SK-N-SH (cell line): ENCODE data around the gene TUBGCP2. TPM values are rescaled to one million over a fixed set of nuclear protein-coding genes. Genes with fewer than 3 reads are reported as not detected.

Experiments used
- CTCF ChIA-PET: fragments of 300-600, 350-600 bp; formaldehyde crosslinking; extraction: SDS; loops from one replicate; lab custom pipeline; 2021; lab: Yijun Ruan, JAX
- POLR2A ChIA-PET: fragments of 350-600 bp; sonication (Branson Sonifier 250); formaldehyde crosslinking; extraction: SDS; loops from one replicate; lab custom pipeline; 2020; ENCODE audit warnings: antibody characterized with exemption, inconsistent platforms; lab: Yijun Ruan, JAX
- DNase-seq: peaks from one replicate; pipeline ENCODE4 v3.0.0; 2012
- H2AFZ ChIP-seq: fragments of 200-600 bp; sonication (generic); 2 replicates; pipeline ENCODE4 v1.8.1; 2016; ENCODE audit warnings: antibody characterized with exemption, mild to moderate bottlenecking, low read depth
- H3F3A ChIP-seq: fragments of 200-600 bp; sonication (generic); replicated peaks from 2 replicates; pipeline ENCODE3; 2016; ENCODE audit warnings: antibody characterized with exemption, mild to moderate bottlenecking; ENCODE audit not compliant: insufficient read depth
- H3K27ac ChIP-seq, 2 experiments: fragments of 200-500 bp in 1 of 2; fragments of 200-600 bp in 1 of 2; sonication (Bioruptor generic) in 1 of 2; sonication (generic), shearing (Covaris generic) in 1 of 2; 2 replicates each; pipeline versions ENCODE4 v1.5.1 to v1.6.1; 2014 to 2016; ENCODE audit warnings: low read depth in 2 of 2, inconsistent platforms in 1 of 2, low read length in 1 of 2, mild to moderate bottlenecking in 1 of 2, mixed read lengths in 1 of 2
- H3K27me3 ChIP-seq: fragments of 200-600 bp; sonication (generic), shearing (Covaris generic); 2 replicates; pipeline ENCODE4 v1.6.1; 2016; ENCODE audit warnings: mixed run types; ENCODE audit not compliant: insufficient read depth
- H3K36me3 ChIP-seq, 2 experiments: fragments of 200-500 bp in 1 of 2; fragments of 200-600 bp in 1 of 2; sonication (Bioruptor generic) in 1 of 2; sonication (generic) in 1 of 2; replicated peaks in 1 of 2; 2 replicates each; pipeline versions ENCODE3 to v1.5.1; 2014 to 2016; ENCODE audit warnings: low read length in 1 of 2, mild to moderate bottlenecking in 1 of 2; ENCODE audit not compliant: insufficient read depth in 2 of 2, control insufficient read depth in 1 of 2
- H3K4me1 ChIP-seq, 2 experiments: fragments of 200-500 bp in 1 of 2; fragments of 200-600 bp in 1 of 2; sonication (Bioruptor generic) in 1 of 2; sonication (generic), shearing (Covaris generic) in 1 of 2; 2 replicates each; pipeline versions ENCODE4 v1.5.1 to v1.6.1; 2014 to 2016; ENCODE audit warnings: low read depth in 1 of 2, low read length in 1 of 2, mixed run types in 1 of 2; ENCODE audit not compliant: insufficient read depth in 2 of 2, control insufficient read depth in 1 of 2
- H3K4me2 ChIP-seq: fragments of 200-600 bp; sonication (generic), shearing (Covaris generic); 2 replicates; pipeline ENCODE4 v1.6.1; 2017; ENCODE audit warnings: mixed run types
- H3K4me3 ChIP-seq, 2 experiments: fragments of 200-500 bp in 1 of 2; fragments of 200-600 bp in 1 of 2; sonication (Bioruptor generic) in 1 of 2; sonication (generic), shearing (Covaris generic) in 1 of 2; 2 replicates each; pipeline versions ENCODE4 v1.5.1 to v1.8.1; 2014 to 2016; ENCODE audit warnings: low read depth in 2 of 2, inconsistent platforms in 1 of 2, low read length in 1 of 2, mild to moderate bottlenecking in 1 of 2, mixed read lengths in 1 of 2, moderate library complexity in 1 of 2
- H3K79me2 ChIP-seq: fragments of 200-600 bp; sonication (generic); 2 replicates; pipeline ENCODE4 v1.8.1; 2017; ENCODE audit warnings: mild to moderate bottlenecking; ENCODE audit not compliant: insufficient read depth
- H3K9ac ChIP-seq: fragments of 200-600 bp; sonication (generic); 2 replicates; pipeline ENCODE4 v1.6.1; 2017; ENCODE audit warnings: mixed run types
- H3K9me2 ChIP-seq: fragments of 200-600 bp; sonication (generic); 2 replicates; pipeline ENCODE4 v1.6.1; 2017; ENCODE audit warnings: mixed run types
- H3K9me3 ChIP-seq: fragments of 200-600 bp; sonication (generic); 2 replicates; pipeline ENCODE4 v1.6.1; 2017; ENCODE audit warnings: mixed run types, mild to moderate bottlenecking, moderate library complexity
- H4K20me1 ChIP-seq: fragments of 200-600 bp; sonication (generic); 2 replicates; pipeline ENCODE4 v1.6.1; 2017; ENCODE audit warnings: mild to moderate bottlenecking, mixed run types; ENCODE audit not compliant: insufficient read depth
- ELF1 ChIP-seq: IDR thresholded peaks from 2 replicates; pipeline ENCODE4 v1.4.0; 2012
- EZH2phosphoT487 ChIP-seq: fragments of 200-600 bp; sonication (generic); IDR thresholded peaks from 2 replicates; pipeline ENCODE4 v1.6.1; 2017; ENCODE audit warnings: low read depth, mixed run types, mild to moderate bottlenecking, antibody characterized with exemption, moderate library complexity, borderline replicate concordance
- FOSL2 ChIP-seq: IDR thresholded peaks from 2 replicates; pipeline ENCODE4 v1.4.0; 2012; ENCODE audit warnings: low read depth, mild to moderate bottlenecking, moderate library complexity, borderline replicate concordance
- FOXJ3 ChIP-seq: sonication (generic); formaldehyde crosslinking; IDR thresholded peaks from 2 replicates; pipeline ENCODE4 v1.5.1; 2020; ENCODE audit warnings: mild to moderate bottlenecking, missing genetic modification reagents
- JUND ChIP-seq: IDR thresholded peaks from 2 replicates; pipeline ENCODE4 v1.4.0; 2012
- MXI1 ChIP-seq: IDR thresholded peaks from 2 replicates; pipeline ENCODE4 v1.6.1; 2012; ENCODE audit warnings: mild to moderate bottlenecking, low read depth, low read length, improper control_type of control experiment
- NFIC ChIP-seq: IDR thresholded peaks from 2 replicates; pipeline ENCODE4 v1.4.0; 2012; ENCODE audit warnings: borderline replicate concordance
- NRF1 ChIP-seq: IDR thresholded peaks from 2 replicates; pipeline ENCODE4 v1.6.1; 2012; ENCODE audit warnings: low read depth, mild to moderate bottlenecking, low read length
- RAD21 ChIP-seq: IDR thresholded peaks from 2 replicates; pipeline ENCODE4 v1.6.1; 2012; ENCODE audit warnings: mild to moderate bottlenecking, low read length
- RXRA ChIP-seq: IDR thresholded peaks from 2 replicates; pipeline ENCODE4 v1.4.0; 2012; ENCODE audit warnings: low read depth, mild to moderate bottlenecking, borderline replicate concordance
- SIN3A ChIP-seq: IDR thresholded peaks from 2 replicates; pipeline ENCODE4 v1.6.1; 2012; ENCODE audit warnings: low read depth, mild to moderate bottlenecking, low read length, moderate library complexity, borderline replicate concordance
- SMC3 ChIP-seq: IDR thresholded peaks from 2 replicates; pipeline ENCODE4 v1.6.1; 2012; ENCODE audit warnings: low read depth, low read length, improper control_type of control experiment
- TEAD4 ChIP-seq: IDR thresholded peaks from 2 replicates; pipeline ENCODE4 v1.4.0; 2012; ENCODE audit warnings: mild to moderate bottlenecking, borderline replicate concordance; ENCODE audit not compliant: insufficient read depth
- WGBS: methylation state at CpG from one replicate; pipeline ENCODE4 v1.1.6; 2017; ENCODE audit warnings: low lambda C conversion rate; 5-methylcytosine and 5-hydroxymethylcytosine counted together
- polyA plus RNA-seq, 3 experiments: library from polyadenylated mRNA; depleted of rRNA; stranded (reverse); fragments of >200 nt; gene quantifications; 2 replicates each; pipeline ENCODE4 v1.2.3, GENCODE V29; 2012
- TF ChIP-seq, protein P1 (sequence below): IDR thresholded peaks from 2 replicates; pipeline ENCODE4; 2012
- TF ChIP-seq, protein P2 (sequence below): IDR thresholded peaks from 2 replicates; pipeline ENCODE4 v1.6.1; 2012; ENCODE audit warnings: mild to moderate bottlenecking, low read depth, low read length, moderate library complexity
- TF ChIP-seq, protein P3 (sequence below): fragments of 150-350 bp; IDR thresholded peaks from 2 replicates; pipeline ENCODE4 v1.6.1; 2017; ENCODE audit warnings: antibody characterized with exemption, low read length, low read depth, borderline replicate concordance
- TF ChIP-seq, protein P4 (sequence below): fragments of 200-600 bp; sonication (generic); IDR thresholded peaks from 2 replicates; pipeline ENCODE4 v1.6.1; 2017; ENCODE audit warnings: antibody characterized with exemption, mild to moderate bottlenecking, moderate library complexity
- TF ChIP-seq, protein P5 (sequence below): fragments of 150-350 bp; IDR thresholded peaks from 2 replicates; pipeline ENCODE4 v1.6.1; 2016; ENCODE audit warnings: mild to moderate bottlenecking, low read depth, low read length
- TF ChIP-seq, protein P6 (sequence below): IDR thresholded peaks from 2 replicates; pipeline ENCODE4 v1.4.0; 2012; ENCODE audit warnings: low read depth, borderline replicate concordance

TUBGCP2 gene
- polyA plus RNA-seq, 1 of the 3 experiments (the other 2 are of a cell fraction): 49.1 TPM

DNA sequence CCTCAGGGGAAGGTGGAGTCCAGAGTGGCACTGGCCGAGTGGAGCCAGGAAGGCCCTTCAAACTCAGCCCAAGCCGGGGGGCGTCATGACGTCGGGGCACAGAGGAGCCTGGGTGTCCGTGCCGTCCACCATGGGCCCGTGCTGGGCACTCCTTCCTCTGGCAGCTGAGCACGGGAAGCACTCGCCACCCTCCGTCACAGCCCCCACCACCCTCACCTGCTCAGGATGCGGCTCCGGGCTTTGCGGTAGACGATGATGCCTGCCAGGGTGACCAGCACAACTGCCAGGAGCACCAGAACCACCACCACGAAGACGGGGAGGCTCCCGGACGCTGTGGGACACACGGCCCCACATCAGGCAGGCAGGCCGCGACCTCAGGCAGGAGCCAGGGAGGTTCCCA lies 40.1 kb downstream of the TUBGCP2 start:
- H3K4me3 ChIP-seq: no peak overlapping the region
- no peaks in the 10 kb centered on the region for H3K27me3 ChIP-seq
- no peak overlapping the region for H3K9ac ChIP-seq
- H3K36me3 ChIP-seq: no peaks in the 10 kb centered on the region
- H3F3A ChIP-seq: no peaks in the 10 kb centered on the region
- H3K79me2 ChIP-seq: no peaks in the 10 kb centered on the region
- ChIA-PET POLR2A (no interaction called here), CTCF (no interaction called here)
- no peaks in the 10 kb centered on the region for H3K9me3 ChIP-seq
- no peak overlapping the region for H3K27ac ChIP-seq
- no peaks in the 10 kb centered on the region; a peak in 1 of 4 replicates for H3K4me1 ChIP-seq
- no peak for TF ChIP-seq EZH2phosphoT487
- TF ChIP-seq SMC3: no peak
- no peak for TF ChIP-seq RAD21
- no peak for TF ChIP-seq RXRA
- no peaks in the 10 kb centered on the region for H3K9me2 ChIP-seq
- H3K4me2 ChIP-seq: no peak overlapping the region
- no peak for DNase-seq
- 97% methylated on average over 5 of the region's 22 CpGs for WGBS
- H4K20me1 ChIP-seq: no peaks in the 10 kb centered on the region
- no peak overlapping the region for H2AFZ ChIP-seq

DNA sequence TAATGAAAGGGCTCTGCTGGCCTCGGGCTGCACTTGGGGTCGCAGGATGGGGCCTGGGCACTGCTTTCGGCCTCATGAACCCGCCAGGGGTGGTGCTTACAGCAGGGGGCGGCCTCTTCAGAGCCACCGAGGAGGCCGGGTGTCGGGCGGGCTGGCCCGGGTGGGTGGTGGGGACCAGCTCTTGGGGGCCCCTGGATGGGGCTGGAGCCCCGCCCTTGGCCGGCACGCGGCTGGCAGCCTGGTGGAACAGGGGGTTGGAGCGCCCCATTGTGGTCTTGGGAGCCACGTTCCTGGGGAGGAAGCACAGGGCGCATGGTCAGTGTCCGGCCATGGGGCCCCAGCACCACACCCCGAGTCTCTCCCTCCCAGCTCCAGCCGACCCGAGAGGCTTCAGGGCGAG lies 40.8 kb downstream of the TUBGCP2 start:
- Histone ChIP-seq H3K79me2 (no peaks in the 10 kb centered on the region), H4K20me1 (no peaks in the 10 kb centered on the region), H3K27ac (no peak overlapping the region), H3K9me2 (no peaks in the 10 kb centered on the region), H3K36me3 (no peaks in the 10 kb centered on the region), H3K9ac (no peak overlapping the region), H3K4me3 (no peak overlapping the region), H3F3A (no peaks in the 10 kb centered on the region), H3K9me3 (no peaks in the 10 kb centered on the region), H2AFZ (no peak overlapping the region), H3K4me2 (no peak overlapping the region), H3K4me1 (peaks cover 0 to 1% of the 10 kb centered on the region in 2 experiments; a peak in 1 of 4 replicates), H3K27me3 (no peaks in the 10 kb centered on the region)
- WGBS: 80% methylated on average over 2 of the region's 22 CpGs
- DNase-seq: no peak
- CTCF ChIA-PET: no interaction called here
- POLR2A ChIA-PET: no interaction called here
- TF ChIP-seq, protein P1, sequence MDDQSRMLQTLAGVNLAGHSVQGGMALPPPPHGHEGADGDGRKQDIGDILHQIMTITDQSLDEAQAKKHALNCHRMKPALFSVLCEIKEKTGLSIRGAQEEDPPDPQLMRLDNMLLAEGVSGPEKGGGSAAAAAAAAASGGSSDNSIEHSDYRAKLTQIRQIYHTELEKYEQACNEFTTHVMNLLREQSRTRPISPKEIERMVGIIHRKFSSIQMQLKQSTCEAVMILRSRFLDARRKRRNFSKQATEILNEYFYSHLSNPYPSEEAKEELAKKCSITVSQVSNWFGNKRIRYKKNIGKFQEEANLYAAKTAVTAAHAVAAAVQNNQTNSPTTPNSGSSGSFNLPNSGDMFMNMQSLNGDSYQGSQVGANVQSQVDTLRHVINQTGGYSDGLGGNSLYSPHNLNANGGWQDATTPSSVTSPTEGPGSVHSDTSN: no peak
- no peak for TF ChIP-seq FOXJ3 (CRISPR knock-in tag)
- TF ChIP-seq SIN3A: no peak
- no peak for TF ChIP-seq MXI1
- TF ChIP-seq EZH2phosphoT487: no peak
- TF ChIP-seq JUND: no peak
- TF ChIP-seq, protein P2, sequence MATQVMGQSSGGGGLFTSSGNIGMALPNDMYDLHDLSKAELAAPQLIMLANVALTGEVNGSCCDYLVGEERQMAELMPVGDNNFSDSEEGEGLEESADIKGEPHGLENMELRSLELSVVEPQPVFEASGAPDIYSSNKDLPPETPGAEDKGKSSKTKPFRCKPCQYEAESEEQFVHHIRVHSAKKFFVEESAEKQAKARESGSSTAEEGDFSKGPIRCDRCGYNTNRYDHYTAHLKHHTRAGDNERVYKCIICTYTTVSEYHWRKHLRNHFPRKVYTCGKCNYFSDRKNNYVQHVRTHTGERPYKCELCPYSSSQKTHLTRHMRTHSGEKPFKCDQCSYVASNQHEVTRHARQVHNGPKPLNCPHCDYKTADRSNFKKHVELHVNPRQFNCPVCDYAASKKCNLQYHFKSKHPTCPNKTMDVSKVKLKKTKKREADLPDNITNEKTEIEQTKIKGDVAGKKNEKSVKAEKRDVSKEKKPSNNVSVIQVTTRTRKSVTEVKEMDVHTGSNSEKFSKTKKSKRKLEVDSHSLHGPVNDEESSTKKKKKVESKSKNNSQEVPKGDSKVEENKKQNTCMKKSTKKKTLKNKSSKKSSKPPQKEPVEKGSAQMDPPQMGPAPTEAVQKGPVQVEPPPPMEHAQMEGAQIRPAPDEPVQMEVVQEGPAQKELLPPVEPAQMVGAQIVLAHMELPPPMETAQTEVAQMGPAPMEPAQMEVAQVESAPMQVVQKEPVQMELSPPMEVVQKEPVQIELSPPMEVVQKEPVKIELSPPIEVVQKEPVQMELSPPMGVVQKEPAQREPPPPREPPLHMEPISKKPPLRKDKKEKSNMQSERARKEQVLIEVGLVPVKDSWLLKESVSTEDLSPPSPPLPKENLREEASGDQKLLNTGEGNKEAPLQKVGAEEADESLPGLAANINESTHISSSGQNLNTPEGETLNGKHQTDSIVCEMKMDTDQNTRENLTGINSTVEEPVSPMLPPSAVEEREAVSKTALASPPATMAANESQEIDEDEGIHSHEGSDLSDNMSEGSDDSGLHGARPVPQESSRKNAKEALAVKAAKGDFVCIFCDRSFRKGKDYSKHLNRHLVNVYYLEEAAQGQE: no peak
- no peak for TF ChIP-seq NFIC
- TF ChIP-seq TEAD4: no peak
- TF ChIP-seq, protein P3, sequence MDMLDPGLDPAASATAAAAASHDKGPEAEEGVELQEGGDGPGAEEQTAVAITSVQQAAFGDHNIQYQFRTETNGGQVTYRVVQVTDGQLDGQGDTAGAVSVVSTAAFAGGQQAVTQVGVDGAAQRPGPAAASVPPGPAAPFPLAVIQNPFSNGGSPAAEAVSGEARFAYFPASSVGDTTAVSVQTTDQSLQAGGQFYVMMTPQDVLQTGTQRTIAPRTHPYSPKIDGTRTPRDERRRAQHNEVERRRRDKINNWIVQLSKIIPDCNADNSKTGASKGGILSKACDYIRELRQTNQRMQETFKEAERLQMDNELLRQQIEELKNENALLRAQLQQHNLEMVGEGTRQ: no peak
- TF ChIP-seq RXRA: no peak
- no peak for TF ChIP-seq ELF1
- TF ChIP-seq, protein P4, sequence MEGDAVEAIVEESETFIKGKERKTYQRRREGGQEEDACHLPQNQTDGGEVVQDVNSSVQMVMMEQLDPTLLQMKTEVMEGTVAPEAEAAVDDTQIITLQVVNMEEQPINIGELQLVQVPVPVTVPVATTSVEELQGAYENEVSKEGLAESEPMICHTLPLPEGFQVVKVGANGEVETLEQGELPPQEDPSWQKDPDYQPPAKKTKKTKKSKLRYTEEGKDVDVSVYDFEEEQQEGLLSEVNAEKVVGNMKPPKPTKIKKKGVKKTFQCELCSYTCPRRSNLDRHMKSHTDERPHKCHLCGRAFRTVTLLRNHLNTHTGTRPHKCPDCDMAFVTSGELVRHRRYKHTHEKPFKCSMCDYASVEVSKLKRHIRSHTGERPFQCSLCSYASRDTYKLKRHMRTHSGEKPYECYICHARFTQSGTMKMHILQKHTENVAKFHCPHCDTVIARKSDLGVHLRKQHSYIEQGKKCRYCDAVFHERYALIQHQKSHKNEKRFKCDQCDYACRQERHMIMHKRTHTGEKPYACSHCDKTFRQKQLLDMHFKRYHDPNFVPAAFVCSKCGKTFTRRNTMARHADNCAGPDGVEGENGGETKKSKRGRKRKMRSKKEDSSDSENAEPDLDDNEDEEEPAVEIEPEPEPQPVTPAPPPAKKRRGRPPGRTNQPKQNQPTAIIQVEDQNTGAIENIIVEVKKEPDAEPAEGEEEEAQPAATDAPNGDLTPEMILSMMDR: no peak
- TF ChIP-seq FOSL2: no peak
- TF ChIP-seq NRF1: no peak
- TF ChIP-seq, protein P5, sequence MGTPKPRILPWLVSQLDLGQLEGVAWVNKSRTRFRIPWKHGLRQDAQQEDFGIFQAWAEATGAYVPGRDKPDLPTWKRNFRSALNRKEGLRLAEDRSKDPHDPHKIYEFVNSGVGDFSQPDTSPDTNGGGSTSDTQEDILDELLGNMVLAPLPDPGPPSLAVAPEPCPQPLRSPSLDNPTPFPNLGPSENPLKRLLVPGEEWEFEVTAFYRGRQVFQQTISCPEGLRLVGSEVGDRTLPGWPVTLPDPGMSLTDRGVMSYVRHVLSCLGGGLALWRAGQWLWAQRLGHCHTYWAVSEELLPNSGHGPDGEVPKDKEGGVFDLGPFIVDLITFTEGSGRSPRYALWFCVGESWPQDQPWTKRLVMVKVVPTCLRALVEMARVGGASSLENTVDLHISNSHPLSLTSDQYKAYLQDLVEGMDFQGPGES: no peak
- TF ChIP-seq, protein P6, sequence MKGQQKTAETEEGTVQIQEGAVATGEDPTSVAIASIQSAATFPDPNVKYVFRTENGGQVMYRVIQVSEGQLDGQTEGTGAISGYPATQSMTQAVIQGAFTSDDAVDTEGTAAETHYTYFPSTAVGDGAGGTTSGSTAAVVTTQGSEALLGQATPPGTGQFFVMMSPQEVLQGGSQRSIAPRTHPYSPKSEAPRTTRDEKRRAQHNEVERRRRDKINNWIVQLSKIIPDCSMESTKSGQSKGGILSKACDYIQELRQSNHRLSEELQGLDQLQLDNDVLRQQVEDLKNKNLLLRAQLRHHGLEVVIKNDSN: no peak
